Upper lobe of left lung (tissue), 6 donors: ENCODE measurements around the gene HBG2. TPM values are rescaled to one million over a fixed set of nuclear protein-coding genes. Genes with fewer than 3 reads are reported as not detected.
"Not testable (repeated sequence)": the region's sequence is repeated elsewhere in the genome, so short reads cannot be mapped to it uniquely, and the experiment has no call there.

ENCODE experiments used
- ATAC-seq, 2 donors: fragments of 200-7000 bp; cut with Tn5 transposase; one replicate each; pipeline ENCODE4 v1.9.1; 2022; ENCODE audit warnings: mild to moderate bottlenecking in 2 of 2, moderate library complexity in 2 of 2; ENCODE audit not compliant: low FRiP score in 2 of 2
- DNase-seq, 2 donors: peaks; one replicate each; pipeline ENCODE4 v3.0.0-alpha.2; 2019 to 2020
- H3K27ac ChIP-seq, 4 donors: fragments of 200-600 bp; sonication (generic); one replicate each; pipeline ENCODE4 v1.5.1; 2016 to 2019
- H3K27me3 ChIP-seq, 4 donors: fragments of 200-600 bp; sonication (generic); one replicate each; pipeline ENCODE4 v1.5.1; 2017 to 2019
- H3K36me3 ChIP-seq, 4 donors: fragments of 200-600 bp; sonication (generic); one replicate each; pipeline ENCODE4 v1.5.1; 2016 to 2019
- H3K4me1 ChIP-seq, 4 donors: fragments of 200-600 bp; sonication (generic); one replicate each; pipeline ENCODE4 v1.5.1; 2018 to 2019
- H3K4me3 ChIP-seq, 4 donors: fragments of 200-600 bp; sonication (generic); one replicate each; pipeline ENCODE4 v1.5.1; 2017 to 2019; ENCODE audit warnings: mild to moderate bottlenecking in 2 of 4, moderate library complexity in 1 of 4
- H3K9me3 ChIP-seq, 4 donors: fragments of 200-600 bp; sonication (generic); one replicate each; pipeline ENCODE4 v1.5.1; 2018 to 2019
- EP300 ChIP-seq, 4 donors: sonication (generic); formaldehyde crosslinking; IDR thresholded peaks; one replicate each; pipeline ENCODE4 v1.5.1; 2017; ENCODE audit warnings: antibody characterized with exemption in 4 of 4, control low read depth in 2 of 4
- POLR2A ChIP-seq, 4 donors: fragments of 450-650 bp; IDR thresholded peaks; one replicate each; pipeline ENCODE4 v1.5.1; 2016 to 2017; ENCODE audit warnings: antibody characterized with exemption in 4 of 4, mild to moderate bottlenecking in 2 of 4
- POLR2AphosphoS5 ChIP-seq, 2 donors: sonication (generic); formaldehyde crosslinking; IDR thresholded peaks; one replicate each; pipeline ENCODE4 v1.5.1; 2017; ENCODE audit warnings: antibody characterized with exemption in 2 of 2
- WGBS, 2 donors: methylation state at CpG; one replicate each; pipeline ENCODE4 v1.1.5; 2017 to 2018; 5-methylcytosine and 5-hydroxymethylcytosine counted together
- total RNA-seq, 6 donors: library from RNA; depleted of rRNA in 4 of 6; stranded (reverse); fragments of >200 nt in 4 of 6; gene quantifications; one replicate each; pipeline versions ENCODE4 v1.1.0 to v1.2.1, GENCODE V29; 2016 to 2021
- TF ChIP-seq, protein P1 (sequence below), 6 experiments: fragments of 450-650 bp in 4 of 6; fragments of 200-600 bp in 2 of 6; sonication (generic) in 2 of 6; IDR thresholded peaks; one replicate each; pipeline ENCODE4 v1.5.1; 2016 to 2019; ENCODE audit warnings: antibody characterized with exemption in 6 of 6
- donor health status: DM: no; HTN: no; CAD: no; lungs with moderate emphysema.
- donor health status: DM: no; HTN: yes; CAD: no; lungs with severe emphysema.

Gene HBG2
- total RNA-seq, 6 donors from 2014 or later = 10.0 to 15.8 TPM; not detected in 4

DNA sequence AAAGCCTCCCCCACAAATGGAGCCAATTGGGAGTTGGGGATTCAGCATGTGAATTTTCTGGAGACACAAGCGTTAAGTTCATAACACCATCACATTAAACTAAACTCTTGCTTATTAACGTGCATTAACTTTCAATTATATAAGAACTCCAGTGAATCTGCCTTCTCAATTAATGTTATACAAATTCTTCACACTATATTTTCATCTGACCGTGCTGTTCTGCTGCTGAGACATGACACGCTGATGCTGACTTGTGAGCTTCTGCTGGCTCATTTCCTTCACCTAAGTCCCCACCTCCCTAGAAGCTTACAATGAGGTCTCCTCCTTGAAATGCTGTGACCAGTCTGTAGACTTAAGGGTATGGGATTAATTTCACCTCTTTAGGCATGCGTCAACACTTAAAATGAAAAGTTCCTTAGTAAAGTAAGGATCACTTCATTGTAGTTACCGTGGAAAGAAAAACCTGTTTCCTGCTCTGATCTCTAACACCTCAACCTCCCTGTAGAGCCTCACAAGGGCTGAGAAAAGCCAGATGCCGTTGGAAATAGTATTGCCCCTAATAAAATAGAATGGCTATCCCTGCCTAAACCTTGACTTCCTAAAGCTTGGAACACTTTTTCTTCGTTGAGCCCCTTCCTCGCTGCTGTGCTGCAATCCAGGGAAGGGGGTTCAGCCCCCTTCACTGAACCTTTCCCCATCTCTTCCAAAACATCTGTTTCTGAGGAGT lies 2.2 kb downstream of the HBG2 start:
- H3K4me1 ChIP-seq = no peaks in the 10 kb centered on the region
- no peak overlapping the region for H3K27ac ChIP-seq
- H3K9me3 ChIP-seq = no peaks in the 10 kb centered on the region
- H3K4me3 ChIP-seq = no peak overlapping the region
- TF ChIP-seq POLR2AphosphoS5 (IDR thresholded peaks at IDR 0.05) (no peak), POLR2A (IDR thresholded peaks at IDR 0.05) (no peak), EP300 (IDR thresholded peaks at IDR 0.05) (no peak)
- TF ChIP-seq, protein P1, sequence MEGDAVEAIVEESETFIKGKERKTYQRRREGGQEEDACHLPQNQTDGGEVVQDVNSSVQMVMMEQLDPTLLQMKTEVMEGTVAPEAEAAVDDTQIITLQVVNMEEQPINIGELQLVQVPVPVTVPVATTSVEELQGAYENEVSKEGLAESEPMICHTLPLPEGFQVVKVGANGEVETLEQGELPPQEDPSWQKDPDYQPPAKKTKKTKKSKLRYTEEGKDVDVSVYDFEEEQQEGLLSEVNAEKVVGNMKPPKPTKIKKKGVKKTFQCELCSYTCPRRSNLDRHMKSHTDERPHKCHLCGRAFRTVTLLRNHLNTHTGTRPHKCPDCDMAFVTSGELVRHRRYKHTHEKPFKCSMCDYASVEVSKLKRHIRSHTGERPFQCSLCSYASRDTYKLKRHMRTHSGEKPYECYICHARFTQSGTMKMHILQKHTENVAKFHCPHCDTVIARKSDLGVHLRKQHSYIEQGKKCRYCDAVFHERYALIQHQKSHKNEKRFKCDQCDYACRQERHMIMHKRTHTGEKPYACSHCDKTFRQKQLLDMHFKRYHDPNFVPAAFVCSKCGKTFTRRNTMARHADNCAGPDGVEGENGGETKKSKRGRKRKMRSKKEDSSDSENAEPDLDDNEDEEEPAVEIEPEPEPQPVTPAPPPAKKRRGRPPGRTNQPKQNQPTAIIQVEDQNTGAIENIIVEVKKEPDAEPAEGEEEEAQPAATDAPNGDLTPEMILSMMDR (IDR thresholded peaks at IDR 0.05) = no peak
- 70 to 75% methylated on average over 9 of the region's 9 CpGs for WGBS, 2 donors
- no peak for ATAC-seq
- no peaks in the 10 kb centered on the region for H3K27me3 ChIP-seq
- no peaks in the 10 kb centered on the region for H3K36me3 ChIP-seq
- DNase-seq = no peak

DNA sequence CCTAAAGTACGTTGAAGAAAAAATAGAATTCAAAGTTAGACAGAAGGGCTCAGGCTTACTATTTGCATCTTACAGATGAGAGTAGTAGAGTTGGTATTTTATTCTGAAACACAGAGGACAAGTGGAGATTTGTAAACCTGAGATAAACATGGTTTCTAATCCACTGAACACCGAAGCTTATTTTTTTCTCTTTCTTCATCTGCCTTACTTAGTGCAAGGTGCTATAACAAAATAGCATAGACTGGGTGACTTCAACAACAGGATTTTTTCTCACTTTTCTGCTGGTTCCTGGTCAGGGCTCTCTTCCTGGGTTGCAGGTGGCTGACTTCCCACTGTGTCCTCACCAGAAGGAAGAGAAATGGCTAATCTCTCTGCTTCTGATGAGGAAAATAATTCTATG lies 2.8 kb downstream of the HBG2 start:
- 40 to 63% methylated on average over 2 of the region's 2 CpGs for WGBS, 2 donors
- ATAC-seq = no peak
- H3K9me3 ChIP-seq = no peaks in the 10 kb centered on the region

DNA sequence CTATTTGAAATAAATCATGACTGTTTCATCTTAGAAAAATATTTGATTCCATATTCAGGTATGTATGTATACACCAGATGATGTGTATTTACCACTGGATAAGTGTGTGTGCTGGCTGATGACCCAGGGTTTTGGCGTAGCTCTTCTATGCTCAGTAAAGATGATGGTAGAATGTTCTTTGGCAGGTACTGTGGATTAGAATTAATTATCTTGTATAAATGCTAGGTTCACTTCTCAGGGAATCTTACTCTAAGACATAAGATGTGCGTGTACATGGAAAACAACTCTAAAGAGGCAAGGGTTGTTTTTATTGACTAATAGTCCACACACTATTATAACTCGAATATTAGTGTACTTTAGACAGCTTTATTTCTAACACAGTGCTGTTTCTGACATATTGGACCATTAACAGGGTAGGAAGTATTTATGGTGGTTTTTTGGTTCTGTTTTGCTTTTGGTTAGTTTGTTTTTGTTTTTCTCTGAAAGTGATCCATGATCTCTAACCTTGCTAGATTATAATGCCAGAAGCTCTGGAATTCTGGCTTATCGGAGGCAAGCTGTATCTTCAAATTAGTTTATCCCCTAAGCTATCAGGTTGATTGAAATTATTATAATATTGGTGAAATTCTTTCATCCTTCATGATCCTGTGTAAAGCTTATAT lies 3.9 kb downstream of the HBG2 start:
- H3K36me3 ChIP-seq = no peaks in the 10 kb centered on the region
- ATAC-seq (no peak), DNase-seq (no peak)
- no peak overlapping the region for H3K4me3 ChIP-seq
- no peaks in the 10 kb centered on the region for H3K27me3 ChIP-seq
- no peaks in the 10 kb centered on the region for H3K9me3 ChIP-seq
- no peak for TF ChIP-seq EP300 (IDR thresholded peaks at IDR 0.05)
- TF ChIP-seq POLR2A (IDR thresholded peaks at IDR 0.05) = no peak
- TF ChIP-seq POLR2AphosphoS5 (IDR thresholded peaks at IDR 0.05) = no peak
- TF ChIP-seq, protein P1 (IDR thresholded peaks at IDR 0.05) = no peak
- H3K27ac ChIP-seq = no peak overlapping the region
- 85 to 91% methylated on average over 4 of the region's 4 CpGs for WGBS, 2 donors
- no peaks in the 10 kb centered on the region for H3K4me1 ChIP-seq

More for the DNA sequence above, 2.8 kb downstream of the HBG2 start:
- Histone ChIP-seq H3K4me1 (no peaks in the 10 kb centered on the region), H3K27ac (no peak overlapping the region), H3K4me3 (no peak overlapping the region), H3K36me3 (no peaks in the 10 kb centered on the region), H3K27me3 (no peaks in the 10 kb centered on the region)
- no peak for TF ChIP-seq POLR2A (IDR thresholded peaks at IDR 0.05)
- TF ChIP-seq POLR2AphosphoS5 (IDR thresholded peaks at IDR 0.05) = no peak
- DNase-seq = no peak

DNA sequence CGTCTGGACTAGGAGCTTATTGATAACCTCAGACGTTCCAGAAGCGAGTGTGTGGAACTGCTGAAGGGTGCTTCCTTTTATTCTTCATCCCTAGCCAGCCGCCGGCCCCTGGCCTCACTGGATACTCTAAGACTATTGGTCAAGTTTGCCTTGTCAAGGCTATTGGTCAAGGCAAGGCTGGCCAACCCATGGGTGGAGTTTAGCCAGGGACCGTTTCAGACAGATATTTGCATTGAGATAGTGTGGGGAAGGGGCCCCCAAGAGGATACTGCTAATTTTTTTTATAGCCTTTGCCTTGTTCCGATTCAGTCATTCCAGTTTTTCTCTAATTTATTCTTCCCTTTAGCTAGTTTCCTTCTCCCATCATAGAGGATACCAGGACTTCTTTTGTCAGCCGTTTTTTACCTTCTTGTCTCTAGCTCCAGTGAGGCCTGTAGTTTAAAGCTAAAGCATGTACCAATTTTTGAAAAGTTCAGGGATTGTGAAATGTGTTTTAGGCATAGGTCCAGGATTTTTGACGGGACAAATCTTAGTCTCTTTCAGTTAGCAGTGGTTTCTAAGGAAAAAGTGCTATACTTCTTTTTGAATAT lies 4.7 kb downstream of the HBG2 start, which contains the start of gene HBG1:
Gene HBG1 (minus strand): TSS at position 51 of the 590 bp plus-strand sequence. CDS start 53 bp downstream, outside the sequence.
- not testable (repeated sequence) for H3K27me3 ChIP-seq, H3K9me3 ChIP-seq, ATAC-seq, H3K4me1 ChIP-seq, DNase-seq, H3K27ac ChIP-seq, H3K36me3 ChIP-seq, H3K4me3 ChIP-seq
- WGBS, 2 donors = 58% methylated on average over 2 to 4 of the region's 9 CpGs

DNA sequence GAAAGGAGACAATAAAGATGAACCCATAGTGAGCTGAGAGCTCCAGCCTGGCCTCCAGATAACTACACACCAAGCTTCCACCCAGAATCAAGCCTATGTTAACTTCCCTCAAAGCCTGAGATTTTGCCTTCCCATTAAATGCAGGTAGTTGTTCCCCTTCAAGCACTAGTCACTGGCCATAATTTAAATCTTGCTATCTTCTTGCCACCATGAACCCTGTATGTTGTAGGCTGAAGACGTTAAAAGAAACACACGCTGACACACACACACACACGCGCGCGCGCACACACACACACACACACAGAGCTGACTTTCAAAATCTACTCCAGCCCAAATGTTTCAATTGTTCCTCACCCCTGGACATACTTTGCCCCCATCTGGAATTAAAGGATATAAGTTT lies 6.1 kb downstream of the HBG2 start:
- not testable (repeated sequence) for H3K4me3 ChIP-seq, H3K4me1 ChIP-seq, H3K36me3 ChIP-seq, H3K27me3 ChIP-seq, H3K9me3 ChIP-seq, ATAC-seq, DNase-seq, H3K27ac ChIP-seq
- 75 to 94% methylated on average over 7 of the region's 7 CpGs for WGBS, 2 donors

DNA sequence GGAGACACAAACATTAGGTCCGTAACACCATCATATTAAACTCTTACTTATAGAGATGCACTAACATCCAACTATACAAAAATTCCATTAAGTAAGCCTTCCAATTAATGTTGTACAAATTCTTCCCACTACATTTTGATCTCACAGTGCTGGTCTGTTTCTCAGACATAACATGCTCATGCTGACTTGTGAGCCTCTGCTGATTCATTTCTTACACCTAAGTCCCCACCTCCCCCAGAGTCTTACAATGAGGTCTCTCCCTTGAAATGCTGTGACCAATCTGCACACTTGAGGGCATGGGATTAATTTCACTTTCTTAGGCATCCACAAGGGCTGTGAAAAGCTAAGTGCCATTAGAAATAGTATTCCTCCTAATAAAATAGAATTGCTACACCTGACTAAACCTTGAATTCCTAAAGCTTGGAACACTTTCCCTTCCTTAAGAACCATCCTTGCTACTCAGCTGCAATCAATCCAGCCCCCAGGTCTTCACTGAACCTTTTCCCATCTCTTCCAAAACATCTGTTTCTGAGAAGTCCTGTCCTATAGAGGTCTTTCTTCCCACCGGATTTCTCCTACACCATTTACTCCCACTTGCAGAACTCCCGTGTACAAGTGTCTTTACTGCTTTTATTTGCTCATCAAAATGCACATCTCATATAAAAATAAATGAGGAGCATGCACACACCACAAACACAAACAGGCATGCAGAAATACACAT lies 6.9 kb downstream of the HBG2 start:
- Histone ChIP-seq H3K27me3 (no peaks in the 10 kb centered on the region), H3K27ac (no peak overlapping the region), H3K4me1 (no peaks in the 10 kb centered on the region), H3K36me3 (no peaks in the 10 kb centered on the region), H3K4me3 (no peak overlapping the region), H3K9me3 (no peaks in the 10 kb centered on the region)
- DNase-seq = no peak
- TF ChIP-seq POLR2AphosphoS5 (IDR thresholded peaks at IDR 0.05) (no peak), EP300 (IDR thresholded peaks at IDR 0.05) (no peak), POLR2A (IDR thresholded peaks at IDR 0.05) (no peak)
- TF ChIP-seq, protein P1 (IDR thresholded peaks at IDR 0.05) = no peak
- ATAC-seq = no peak
- 89 to 92% methylated on average over 3 of the region's 3 CpGs for WGBS, 2 donors
